Type B pancreatic cell (in vitro differentiated cells): ENCODE measurements around the gene LYRM4. TPM values are rescaled to one million over a fixed set of nuclear protein-coding genes. Genes with fewer than 3 reads are reported as not detected.

ENCODE experiments used
- DNase-seq: peaks from one replicate; pipeline ENCODE4 v3.0.0; 2021; ENCODE audit warnings: mixed read lengths; ENCODE audit not compliant: unreplicated experiment; ENCODE audit errors: extremely low spot score
- H3K27ac Mint-ChIP-seq: 2 replicates; pipeline ENCODE4 v1.8.0; 2021; ENCODE audit warnings: mild to moderate bottlenecking, mixed read lengths
- H3K27me3 Mint-ChIP-seq: 2 replicates; pipeline ENCODE4 v1.8.0; 2021; ENCODE audit warnings: mixed read lengths
- H3K36me3 Mint-ChIP-seq: 2 replicates; pipeline ENCODE4 v1.8.0; 2021; ENCODE audit warnings: mixed read lengths
- H3K4me1 Mint-ChIP-seq: one replicate; pipeline ENCODE4 v1.8.0; 2021; ENCODE audit warnings: mixed read lengths; ENCODE audit not compliant: unreplicated experiment
- H3K4me3 Mint-ChIP-seq: 2 replicates; pipeline ENCODE4 v1.8.0; 2021; ENCODE audit warnings: mild to moderate bottlenecking, mixed read lengths
- H3K9me3 Mint-ChIP-seq: 2 replicates; pipeline ENCODE4 v1.8.0; 2021; ENCODE audit warnings: mixed read lengths
- total RNA-seq: library from RNA; stranded (reverse); gene quantifications from 2 replicates; pipeline ENCODE4 v1.2.1, GENCODE V29; 2021; ENCODE audit warnings: low replicate concordance
- TF ChIP-seq, protein P1 (sequence below): fragments of 200-600 bp; sonication (generic); conservative IDR thresholded peaks from 2 replicates; pipeline ENCODE4 v1.5.0; 2021; ENCODE audit warnings: antibody characterized with exemption, mild to moderate bottlenecking

Gene LYRM4
- total RNA-seq, 1 donor from 2014 or later = 39.5 TPM

DNA sequence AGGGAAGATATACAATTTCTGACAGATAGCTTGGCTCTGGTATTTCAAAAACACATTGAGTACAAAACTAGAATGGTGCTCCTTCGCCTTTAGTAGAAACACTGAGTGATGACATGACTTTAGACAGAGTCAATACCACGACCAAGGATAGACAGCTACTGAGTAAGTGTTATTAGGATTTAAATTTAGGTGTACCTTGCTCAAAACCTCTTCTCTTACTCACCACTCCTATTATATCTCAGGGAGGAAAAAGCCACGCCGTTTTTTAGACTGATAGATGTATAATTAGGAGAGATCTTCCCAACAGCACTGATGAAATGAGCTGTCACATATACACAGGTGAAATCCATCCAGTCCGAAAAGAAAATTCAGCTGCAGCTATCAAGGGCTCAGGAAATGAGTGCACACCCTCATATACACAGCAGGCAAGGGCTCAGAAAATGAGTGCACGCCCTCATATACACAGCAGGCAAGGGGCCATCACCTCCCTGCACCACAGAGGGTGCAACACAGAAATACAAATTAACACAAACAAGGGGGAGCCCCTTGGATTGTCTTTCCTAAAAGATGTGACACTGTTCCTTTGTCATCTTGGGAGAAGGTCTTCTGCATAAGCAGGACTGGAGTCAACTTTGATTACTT, 53.7 kb downstream of the LYRM4 start:
- Mint-ChIP-seq H3K4me3 (no peak overlapping the region), H3K4me1 (peaks cover 36% of the 10 kb centered on the region), H3K36me3 (peaks cover 2% of the 10 kb centered on the region), H3K9me3 (no peaks in the 10 kb centered on the region), H3K27me3 (no peaks in the 10 kb centered on the region), H3K27ac (no peak overlapping the region)
- no peak for DNase-seq
- TF ChIP-seq, protein P1, sequence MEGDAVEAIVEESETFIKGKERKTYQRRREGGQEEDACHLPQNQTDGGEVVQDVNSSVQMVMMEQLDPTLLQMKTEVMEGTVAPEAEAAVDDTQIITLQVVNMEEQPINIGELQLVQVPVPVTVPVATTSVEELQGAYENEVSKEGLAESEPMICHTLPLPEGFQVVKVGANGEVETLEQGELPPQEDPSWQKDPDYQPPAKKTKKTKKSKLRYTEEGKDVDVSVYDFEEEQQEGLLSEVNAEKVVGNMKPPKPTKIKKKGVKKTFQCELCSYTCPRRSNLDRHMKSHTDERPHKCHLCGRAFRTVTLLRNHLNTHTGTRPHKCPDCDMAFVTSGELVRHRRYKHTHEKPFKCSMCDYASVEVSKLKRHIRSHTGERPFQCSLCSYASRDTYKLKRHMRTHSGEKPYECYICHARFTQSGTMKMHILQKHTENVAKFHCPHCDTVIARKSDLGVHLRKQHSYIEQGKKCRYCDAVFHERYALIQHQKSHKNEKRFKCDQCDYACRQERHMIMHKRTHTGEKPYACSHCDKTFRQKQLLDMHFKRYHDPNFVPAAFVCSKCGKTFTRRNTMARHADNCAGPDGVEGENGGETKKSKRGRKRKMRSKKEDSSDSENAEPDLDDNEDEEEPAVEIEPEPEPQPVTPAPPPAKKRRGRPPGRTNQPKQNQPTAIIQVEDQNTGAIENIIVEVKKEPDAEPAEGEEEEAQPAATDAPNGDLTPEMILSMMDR = no peak

DNA sequence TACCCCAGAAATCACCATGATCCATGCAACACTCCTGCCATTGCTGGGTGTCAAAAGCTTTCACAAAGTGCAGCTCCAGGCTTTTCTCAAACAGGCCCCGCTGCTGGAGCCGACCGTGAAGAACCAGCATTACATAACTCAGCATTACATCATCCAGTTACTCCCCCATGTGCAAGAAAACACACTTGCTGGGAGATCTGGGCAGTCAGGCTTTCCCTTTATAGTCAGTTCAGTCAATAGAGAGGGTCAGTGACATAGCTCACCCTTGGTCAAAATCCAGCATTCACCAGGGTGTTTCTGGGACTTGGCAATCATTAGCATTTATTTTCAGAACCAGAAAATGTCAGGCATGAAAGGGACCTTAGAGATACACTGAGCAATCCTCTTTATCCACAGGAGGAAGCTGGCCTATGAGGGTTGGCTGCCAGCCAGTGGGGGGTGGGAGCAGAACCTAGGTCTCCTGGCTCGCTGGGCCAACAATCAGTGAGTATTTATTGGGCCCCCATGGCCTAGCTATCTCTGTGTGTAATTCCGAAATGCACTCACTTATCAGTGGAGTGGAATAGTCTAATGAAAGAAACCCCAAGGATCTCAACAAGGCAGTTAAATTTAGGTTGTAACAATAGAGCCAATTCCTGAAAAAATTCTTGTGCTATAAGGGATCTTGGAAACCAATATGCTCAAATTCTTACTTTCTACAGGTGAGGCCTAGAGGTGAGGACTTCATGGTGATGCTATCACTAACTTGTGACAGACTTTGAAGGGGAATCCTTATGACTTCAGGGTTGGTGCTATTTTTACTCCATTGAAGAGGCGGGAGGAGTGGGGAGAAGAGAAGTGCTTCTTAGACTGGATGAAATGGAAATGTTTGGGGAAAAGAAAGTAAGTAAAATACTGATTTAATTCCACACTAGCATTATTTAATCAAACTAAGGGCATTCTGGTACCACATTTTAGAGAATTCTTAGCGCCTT, 54.6 kb downstream of the LYRM4 start:
- H3K4me1 Mint-ChIP-seq = peaks cover 36% of the 10 kb centered on the region
- H3K36me3 Mint-ChIP-seq = no peaks in the 10 kb centered on the region
- H3K4me3 Mint-ChIP-seq = peak overlapping the region; percentile 42
- peak overlapping the region; percentile 52 for H3K27ac Mint-ChIP-seq
- TF ChIP-seq, protein P1 = no peak
- H3K27me3 Mint-ChIP-seq = no peaks in the 10 kb centered on the region
- no peak for DNase-seq
- no peaks in the 10 kb centered on the region for H3K9me3 Mint-ChIP-seq

DNA sequence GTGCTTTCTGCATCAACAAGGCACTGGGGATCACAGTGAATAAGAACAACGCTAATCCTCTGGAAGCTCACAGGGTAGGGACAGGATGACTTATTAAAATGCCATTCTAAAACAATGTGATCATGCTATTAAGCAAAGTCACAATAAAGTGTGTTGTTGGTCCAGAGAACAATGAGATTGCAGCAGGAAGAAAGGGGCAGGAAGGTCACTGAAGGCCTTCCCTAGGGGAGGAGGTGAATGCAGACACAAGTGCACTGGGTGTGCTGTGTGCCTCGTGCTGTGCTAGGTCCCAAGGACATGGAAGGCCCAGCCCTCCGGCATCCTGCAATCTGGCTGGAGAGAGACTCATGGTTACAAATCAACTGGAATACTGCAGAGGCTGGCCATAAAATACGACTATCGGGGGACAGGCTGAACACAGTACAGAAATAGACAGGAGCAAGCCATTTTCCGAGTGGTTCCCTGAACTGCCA, 55.7 kb downstream of the LYRM4 start:
- peak overlapping the region; percentile 39 for H3K27ac Mint-ChIP-seq
- H3K27me3 Mint-ChIP-seq = no peaks in the 10 kb centered on the region
- H3K36me3 Mint-ChIP-seq = no peaks in the 10 kb centered on the region
- no peaks in the 10 kb centered on the region for H3K9me3 Mint-ChIP-seq
- DNase-seq = no peak
- peaks cover 36% of the 10 kb centered on the region for H3K4me1 Mint-ChIP-seq
- H3K4me3 Mint-ChIP-seq = no peak overlapping the region
- TF ChIP-seq, protein P1 = no peak

DNA sequence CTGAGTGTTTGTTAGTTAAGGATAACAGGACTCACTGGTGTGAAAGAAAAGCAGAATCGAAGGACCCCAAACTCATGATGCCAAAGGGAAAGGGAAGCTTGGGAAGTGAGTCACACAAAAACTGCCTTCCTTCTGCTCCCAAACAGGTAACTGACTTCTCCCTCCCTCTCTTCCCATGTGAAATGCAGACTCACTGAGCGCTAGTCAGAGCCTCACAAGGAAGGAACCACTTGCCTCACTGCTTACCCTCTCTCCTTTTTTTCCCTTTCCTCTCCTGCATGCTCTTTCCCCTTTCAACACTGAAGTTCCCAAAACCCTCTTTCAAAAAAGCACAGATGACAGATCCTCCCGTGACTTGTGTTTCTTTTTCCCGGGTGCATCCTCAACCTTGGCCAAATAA, 56.4 kb downstream of the LYRM4 start:
- no peak overlapping the region for H3K4me3 Mint-ChIP-seq
- no peak overlapping the region for H3K27ac Mint-ChIP-seq
- H3K4me1 Mint-ChIP-seq = peaks cover 36% of the 10 kb centered on the region
- H3K36me3 Mint-ChIP-seq = no peaks in the 10 kb centered on the region
- no peaks in the 10 kb centered on the region for H3K9me3 Mint-ChIP-seq
- no peak for DNase-seq
- TF ChIP-seq, protein P1 = no peak
- no peaks in the 10 kb centered on the region for H3K27me3 Mint-ChIP-seq

DNA sequence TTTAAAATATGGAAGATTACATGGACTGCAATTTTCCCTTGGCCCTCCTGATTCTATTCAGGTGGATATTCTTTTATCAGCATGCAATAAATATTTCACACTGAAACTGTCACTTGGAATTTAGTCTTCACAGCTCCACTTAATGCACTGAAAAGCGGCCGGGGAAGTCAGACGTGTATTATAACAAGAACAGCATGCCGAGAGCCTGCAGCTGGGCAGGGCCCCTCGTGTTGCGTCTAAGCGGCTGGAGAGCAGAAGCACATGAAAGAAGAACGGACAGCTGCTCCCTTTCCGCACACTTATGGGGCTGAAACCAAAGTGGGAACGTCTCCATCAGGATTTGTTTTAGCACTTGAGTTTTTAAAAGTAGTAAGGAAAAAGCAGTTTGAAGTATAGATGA, 57.2 kb downstream of the LYRM4 start:
- Mint-ChIP-seq H3K36me3 (peaks cover 6% of the 10 kb centered on the region), H3K27ac (no peak overlapping the region), H3K4me1 (peaks cover 36% of the 10 kb centered on the region), H3K4me3 (no peak overlapping the region), H3K9me3 (no peaks in the 10 kb centered on the region), H3K27me3 (no peaks in the 10 kb centered on the region)
- TF ChIP-seq, protein P1 = no peak
- DNase-seq = no peak
